NCI-H1092 (cell line): ENCODE data around the gene PLA1A.
"Not testable (repeated sequence)": the region's sequence is repeated elsewhere in the genome, so short reads cannot be mapped to it uniquely, and the experiment has no call there.

Source experiments
- DNase-seq: peaks from one replicate; lab custom pipeline; 2025; lab: John Stamatoyannopoulos, UW

The PLA1A gene, protein sequence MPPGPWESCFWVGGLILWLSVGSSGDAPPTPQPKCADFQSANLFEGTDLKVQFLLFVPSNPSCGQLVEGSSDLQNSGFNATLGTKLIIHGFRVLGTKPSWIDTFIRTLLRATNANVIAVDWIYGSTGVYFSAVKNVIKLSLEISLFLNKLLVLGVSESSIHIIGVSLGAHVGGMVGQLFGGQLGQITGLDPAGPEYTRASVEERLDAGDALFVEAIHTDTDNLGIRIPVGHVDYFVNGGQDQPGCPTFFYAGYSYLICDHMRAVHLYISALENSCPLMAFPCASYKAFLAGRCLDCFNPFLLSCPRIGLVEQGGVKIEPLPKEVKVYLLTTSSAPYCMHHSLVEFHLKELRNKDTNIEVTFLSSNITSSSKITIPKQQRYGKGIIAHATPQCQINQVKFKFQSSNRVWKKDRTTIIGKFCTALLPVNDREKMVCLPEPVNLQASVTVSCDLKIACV

DNA sequence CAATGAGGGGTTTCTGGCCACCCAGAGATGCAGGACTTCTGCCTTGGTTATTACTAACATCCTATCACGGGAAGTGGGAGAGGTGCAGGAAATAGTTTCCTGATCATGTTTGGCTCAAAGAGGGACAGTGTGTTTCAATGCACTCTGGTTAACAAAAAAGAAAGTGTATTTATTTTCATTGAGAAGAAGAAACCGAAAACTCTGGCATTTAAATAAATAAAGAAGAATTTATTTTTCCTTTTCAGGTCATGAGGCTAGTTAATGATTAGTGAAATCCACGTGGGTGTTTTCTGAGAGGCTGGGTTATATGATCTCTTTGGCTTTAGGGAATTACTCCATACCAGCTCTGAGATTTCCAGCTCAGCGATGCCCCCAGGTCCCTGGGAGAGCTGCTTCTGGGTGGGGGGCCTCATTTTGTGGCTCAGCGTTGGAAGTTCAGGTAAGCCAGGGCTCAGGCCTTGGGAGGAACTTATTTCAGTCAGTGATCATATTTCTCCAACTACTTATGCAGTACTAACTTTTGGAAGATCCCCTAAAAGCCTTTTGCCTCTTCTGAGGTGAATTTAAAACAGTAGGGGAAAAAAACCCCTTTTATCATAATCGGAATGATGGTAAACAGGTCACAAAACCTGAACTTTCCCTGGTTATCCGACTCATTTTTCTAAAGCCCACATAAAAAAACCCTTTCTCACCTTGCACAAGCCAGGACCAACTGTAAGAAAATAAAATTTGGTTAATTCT lies at the start of gene PLA1A:
Gene PLA1A, plus strand, starts transcription at position 338 of the 741 bp plus-strand sequence. Its CDS starts 29 bp downstream, at position 367.
- DNase-seq = no peak

DNA sequence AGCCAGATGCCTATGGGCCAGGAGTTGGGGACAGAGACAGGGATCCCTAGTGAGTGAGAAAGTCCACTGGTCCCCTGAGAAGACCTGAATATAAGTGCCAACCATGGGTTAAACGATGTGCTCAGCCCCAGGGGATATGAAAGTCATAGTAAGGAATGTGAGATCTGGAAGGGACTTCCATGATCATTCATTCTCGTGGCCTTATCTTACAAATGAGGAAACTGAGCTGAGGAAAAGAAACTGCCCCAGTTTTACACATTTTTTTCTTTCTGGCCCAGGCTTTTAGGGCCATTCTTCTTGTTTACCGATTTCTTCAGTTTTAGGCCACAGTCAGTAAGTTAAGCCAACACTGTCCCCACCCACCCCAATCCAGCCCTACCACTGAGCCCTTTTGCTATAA lies 49.3 kb upstream of the PLA1A start:
- DNase-seq = no peak

DNA sequence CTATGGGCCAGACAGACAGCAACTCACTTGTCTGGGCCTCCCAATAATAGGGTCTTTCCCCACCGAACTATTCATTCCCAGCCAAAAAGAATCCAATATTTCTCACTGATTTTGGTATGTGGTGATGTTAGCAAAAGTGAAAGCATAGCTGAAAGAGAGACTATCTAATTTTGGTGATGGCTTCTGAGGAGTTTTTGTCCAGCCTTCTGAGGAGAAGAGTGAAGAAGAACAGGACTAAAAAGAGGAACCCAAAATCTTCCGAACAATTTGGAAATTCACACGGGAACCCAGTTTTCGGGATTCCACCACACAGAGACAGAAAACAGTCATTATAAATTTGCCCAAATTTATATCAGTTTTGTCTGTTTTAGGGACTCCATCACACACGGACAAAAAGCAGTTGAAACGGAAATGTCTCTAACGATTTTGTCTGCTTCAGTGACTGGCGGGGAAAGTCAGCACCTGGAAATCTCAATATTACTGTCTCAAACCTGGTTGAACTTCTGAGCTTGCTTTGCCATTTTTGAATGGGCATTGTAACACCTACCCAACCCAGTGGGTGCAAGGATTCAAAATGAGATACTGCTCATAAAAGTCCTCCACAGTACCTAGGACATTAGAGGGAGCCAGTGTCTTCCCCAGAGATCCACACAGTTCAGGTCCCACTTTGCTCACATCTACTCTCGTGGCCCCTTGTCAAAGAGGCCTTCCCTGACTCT lies 47.3 kb upstream of the PLA1A start:
- no peak for DNase-seq

DNA sequence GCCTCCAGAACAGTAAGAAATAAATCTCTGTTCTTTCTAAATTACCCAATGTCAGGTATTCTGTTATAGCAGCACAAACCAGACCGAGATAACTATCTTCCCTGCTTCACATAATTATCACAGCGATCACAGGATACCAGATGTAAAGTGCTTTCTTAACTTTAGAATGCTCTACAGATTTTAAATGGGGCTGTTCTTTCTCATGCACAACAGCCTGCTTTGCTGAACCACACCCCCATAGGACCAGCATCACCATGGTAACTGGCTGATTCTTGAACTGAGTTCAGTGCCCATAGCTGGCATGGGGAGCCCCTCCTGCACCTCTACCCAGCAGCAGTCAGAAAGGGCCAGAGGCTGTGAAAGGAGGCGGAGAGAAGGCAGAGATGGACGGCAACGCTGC lies 46.1 kb upstream of the PLA1A start:
- no peak for DNase-seq

DNA sequence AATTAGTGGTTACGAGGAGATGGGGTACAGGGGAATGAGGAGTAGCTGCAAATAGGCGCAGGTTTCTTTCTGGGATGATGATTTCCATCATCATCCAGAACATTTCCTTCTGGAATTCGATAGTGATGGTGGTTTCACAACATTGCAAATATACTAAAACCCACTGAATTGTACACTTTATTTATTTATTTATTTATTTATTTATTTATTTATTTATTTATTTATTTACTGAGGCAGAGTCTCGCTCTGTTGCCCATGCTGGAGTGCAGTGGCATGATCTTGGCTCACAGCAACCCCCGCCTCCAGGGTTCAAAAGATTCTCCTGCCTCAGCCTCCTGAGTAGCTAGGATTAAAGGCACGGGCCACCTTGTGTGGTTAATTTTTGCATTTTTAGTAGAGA lies 44.8 kb upstream of the PLA1A start:
- DNase-seq = not testable (repeated sequence)

DNA sequence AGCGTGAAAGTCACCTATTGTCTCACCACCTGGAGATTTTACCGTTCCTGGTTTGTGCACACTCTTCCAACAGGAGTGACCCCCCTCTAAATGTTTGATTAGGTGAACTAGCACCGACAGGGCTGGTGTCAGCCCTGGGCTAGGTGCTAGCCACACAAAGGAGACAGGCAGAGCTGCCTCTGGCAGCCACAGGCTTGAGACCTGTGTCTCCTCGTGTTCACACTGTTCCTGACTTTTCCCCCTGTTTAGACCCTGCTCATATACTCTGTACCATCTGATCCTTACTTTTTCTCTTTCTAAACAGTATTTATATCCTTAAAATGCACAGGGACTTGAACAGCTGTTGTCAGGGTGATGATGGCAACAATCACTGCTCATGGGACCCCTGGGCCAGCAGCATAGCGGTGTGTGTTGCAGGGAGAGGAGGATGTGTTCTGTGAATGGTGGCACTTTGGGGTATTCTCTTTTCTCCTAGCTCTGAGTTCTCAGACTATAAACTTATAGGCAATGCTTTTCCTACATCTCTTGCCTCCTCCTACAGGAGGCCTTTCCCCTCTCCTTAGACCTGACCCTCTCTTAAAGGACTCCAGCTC lies 43.8 kb upstream of the PLA1A start:
- DNase-seq = no peak

DNA sequence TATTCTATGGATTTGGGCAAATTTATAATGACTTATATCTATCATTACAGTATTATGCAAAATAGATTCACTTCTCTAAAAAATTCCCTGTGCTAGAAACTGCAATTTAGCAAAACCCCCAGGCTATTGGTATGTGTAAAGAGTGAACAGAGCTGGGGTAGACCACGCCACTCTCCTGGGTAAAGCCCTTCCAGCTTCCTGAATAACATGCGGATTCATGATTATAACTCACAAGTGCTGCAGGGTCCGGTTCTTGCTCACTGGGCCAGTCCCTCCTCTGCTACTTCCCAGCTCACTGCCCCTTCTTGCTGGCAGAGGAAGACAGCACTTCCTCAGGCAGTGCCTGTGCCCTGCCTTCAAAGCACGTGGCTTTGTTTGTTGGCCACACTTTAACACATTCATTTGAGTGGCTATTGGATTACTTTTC lies 42.4 kb upstream of the PLA1A start:
- no peak for DNase-seq

DNA sequence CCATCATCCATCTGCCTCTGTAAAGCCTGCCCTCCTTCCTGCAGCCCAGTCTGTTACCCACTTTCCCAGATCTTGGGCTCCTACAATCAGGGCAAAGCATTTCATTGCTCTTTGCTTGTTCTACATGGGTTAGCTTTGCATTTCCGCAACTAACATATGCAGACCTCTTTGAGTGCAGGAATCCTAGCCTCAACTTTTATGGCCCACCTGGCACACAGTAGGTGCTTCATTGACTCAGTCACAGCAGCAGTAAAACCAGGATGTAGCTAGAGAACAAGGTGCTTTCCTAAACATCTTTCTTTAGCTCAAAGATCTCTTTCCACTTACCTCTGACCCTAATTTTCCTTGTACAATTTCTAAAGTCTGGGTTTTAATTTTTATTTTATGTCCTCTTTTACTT lies 41.8 kb upstream of the PLA1A start:
- no peak for DNase-seq

DNA sequence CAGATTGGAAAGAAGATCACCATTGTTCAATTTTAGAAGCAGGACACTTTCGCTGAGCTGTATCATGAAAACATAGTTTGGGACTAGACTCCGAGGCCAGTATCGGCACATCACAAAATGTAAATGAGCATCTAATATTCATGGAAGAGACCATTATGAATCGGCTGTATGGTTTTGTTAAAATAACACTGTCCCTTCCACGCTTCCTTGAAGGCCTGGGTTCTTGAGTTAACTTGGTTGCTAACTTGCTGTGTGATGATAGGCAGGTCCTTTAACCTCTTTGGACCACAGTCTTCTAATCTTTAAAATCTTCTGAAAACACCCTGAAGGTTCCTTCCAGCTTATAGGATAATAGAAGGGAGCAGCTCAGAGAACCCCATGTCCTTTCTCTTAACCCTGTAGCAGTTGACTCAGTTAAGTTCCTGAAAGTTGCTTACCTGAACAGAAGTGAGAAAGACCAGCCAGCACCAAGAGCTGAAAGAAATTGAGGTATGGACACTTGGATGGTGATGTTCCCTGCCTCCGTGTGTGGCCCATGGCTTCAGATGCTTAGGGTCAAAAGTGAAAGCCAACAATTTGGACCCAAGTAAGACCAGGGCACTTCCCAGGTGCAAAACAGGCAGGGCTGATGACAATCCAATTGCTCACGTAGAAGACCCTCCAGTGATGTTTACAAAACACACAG lies 40.4 kb upstream of the PLA1A start:
- DNase-seq = no peak

DNA sequence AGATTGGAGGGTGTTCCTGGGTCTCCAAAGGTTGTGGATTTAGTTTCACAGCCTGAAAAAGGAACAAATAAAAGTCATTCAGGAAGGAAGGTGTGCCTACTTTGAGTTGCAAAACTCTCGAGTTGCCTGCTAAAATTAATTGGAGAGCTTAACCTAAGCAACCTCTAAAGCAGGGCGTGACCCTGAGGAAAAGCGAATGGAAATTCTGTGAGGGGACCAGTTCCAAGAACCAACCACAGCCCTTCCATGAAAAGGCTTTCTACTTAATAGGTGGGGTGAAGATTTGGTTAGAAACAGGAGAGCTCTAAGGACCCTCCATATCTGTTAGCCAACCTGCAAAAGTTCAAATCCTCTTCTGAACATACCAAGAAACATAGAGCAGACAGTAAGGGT lies 39.8 kb upstream of the PLA1A start:
- no peak for DNase-seq

DNA sequence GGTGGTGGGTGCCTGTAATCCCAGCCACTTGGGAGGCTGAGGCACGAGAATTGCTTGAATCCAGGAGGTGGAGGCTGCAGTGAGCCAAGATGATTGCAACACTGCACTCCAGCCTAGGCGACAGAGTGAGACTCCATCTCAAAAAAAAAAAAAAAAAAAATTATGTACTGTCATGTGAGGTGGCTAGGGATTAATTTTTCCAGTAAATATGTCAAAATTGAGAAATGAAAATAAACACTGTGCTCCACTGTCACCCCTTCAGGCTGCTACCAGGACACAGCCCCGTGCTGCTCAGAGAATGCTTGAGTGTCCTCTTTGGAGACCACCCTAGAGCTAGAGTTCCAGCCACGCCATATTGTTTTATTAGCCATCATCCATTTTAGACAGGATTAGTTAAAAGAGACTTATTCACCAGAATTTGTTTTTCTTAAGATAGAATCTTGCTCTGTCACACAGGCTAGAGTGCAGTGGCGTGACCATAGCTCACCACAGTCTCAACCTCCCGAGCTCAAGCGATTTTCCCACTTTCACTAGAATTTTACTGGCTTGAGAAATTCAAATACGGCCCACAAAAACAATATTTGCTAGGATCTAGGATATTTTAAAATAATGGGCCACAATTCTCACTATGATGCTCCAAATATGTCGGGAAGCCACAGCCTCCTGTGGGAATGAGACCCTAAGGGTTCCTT lies 38.9 kb upstream of the PLA1A start:
- DNase-seq = no peak

DNA sequence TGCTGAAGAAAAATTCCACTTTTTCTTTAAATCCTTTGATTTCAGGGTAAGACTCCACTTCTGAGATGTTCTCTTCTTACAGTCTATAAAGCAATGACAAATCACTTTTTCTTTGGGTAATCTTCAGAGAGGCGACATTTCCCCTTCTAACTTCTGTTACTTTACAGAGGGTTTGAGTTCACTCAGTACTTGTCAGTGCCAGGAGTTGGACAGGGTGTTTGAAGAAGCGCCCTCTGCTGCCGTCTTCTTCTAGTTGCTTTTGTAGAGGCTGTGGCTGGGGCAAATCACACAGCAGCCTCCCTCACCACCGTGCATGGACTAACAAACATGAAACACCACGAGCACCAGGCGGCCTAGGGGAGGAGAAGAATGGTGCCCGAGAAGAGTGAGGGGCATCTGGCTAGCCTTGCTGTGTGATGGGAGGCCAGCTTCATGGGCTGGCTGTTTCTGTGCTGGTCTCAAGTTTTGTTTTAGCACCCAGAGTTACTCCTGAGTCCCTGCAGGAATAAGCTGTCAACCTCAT lies 38.2 kb upstream of the PLA1A start, which contains the start of gene CD80:
Gene CD80, minus strand, starts transcription at position 174 of the 523 bp plus-strand sequence. CDS start 1,886 bp downstream, outside the sequence.
- DNase-seq = no peak

DNA sequence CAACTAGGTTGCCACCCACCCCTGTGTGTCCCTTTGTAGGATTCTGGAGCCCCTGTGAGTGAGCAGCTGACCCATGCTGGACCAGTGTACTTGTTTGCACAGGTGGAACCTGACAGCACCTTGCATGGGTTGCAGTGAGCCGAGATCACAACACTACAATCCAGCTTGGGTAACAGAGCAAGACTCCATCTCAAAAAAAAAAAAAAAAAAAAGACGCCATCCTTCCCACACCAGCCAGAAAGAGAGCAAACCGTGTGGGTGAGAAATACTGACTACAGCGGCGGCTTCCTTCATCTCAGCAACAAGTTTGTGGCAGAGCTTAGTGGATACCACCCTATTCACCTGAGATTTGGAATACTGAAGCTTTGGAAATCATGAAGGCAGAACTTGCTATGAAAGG lies 37.5 kb upstream of the PLA1A start:
- DNase-seq = no peak

DNA sequence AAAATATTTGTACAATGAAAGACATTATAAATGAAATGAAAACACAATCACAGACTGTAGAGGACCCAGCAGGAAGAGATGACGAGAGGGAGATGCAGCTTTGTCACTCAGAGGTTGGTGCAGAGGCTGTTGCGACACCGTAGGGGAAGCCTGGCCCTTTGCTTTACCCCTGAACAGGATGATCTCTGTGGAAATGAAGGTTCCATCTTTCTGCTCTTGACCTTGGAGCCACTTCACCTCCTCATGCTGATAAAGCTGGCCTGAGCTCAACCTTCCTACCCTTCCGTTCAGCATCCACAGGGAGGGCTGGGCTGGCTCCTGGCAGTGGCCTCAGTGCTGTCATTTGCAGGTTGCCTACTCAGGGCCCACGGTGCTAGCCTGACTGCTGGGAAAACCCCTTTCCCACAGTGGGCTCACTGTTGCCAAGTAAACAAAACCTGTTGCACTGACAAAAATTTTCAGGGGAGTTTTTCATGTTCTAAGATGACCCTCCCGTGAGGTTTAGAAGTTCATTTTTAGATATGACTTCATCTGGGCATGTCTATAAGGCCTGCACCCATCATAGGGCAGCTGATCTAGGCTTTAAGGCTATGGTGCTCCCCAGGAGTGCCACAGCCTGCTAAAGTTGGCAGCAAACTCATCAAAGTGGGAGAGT lies 35.3 kb upstream of the PLA1A start:
- no peak for DNase-seq

DNA sequence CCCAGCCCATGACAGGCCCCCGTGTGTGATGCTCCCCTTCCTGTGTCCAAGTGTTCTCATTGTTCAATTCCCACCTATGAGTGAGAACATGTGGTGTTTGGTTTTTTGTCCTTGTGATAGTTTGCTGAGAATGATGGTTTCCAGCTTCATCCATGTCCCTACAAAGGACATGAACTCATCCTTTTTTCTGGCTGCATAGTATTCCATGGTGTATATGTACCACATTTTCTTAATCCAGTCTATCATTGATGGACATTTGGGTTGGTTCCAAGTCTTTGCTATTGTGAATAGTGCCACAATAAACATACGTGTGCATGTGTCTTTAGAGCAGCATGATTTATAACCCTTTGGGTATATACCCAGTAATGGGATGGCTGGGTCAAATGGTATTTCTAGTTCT lies 34.4 kb upstream of the PLA1A start:
- DNase-seq = not testable (repeated sequence)

DNA sequence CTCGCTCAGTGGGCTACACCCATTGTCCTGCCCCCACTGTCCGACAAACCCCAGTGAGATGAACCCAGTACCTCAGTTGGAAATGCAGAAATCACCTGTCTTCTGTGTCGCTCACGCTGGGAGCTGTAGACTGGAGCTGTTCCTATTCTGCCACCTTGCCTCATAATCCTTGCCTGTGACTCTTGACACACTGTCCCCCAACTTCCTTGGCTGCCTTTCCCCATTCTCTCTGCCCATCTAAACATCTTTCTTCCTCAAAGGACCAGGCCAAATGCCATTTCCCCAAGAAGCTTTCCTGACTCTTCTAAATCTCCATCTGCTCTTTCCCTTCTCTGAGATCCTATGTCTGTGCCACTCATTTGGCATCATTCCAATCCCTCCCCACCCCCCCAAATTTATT lies 28.5 kb upstream of the PLA1A start:
- no peak for DNase-seq

DNA sequence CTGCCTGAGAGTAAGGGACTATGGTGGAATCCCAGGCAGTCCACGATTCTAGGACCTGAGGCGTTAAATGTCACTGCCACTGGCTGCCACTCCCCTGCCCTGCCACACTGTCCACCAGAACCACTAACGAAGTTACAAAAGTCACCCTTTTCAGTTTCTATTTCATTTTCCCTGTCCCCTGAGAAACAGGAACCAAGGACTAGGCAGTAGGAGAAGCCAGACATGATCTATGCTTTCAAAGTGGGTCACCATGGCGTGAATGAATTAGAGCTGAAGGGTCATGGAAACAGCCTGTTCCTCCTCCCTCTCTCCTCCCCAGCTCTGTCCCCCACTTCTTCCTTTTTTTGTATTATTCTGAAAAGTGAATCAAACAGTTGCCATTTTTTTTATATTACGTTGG lies 27.5 kb upstream of the PLA1A start:
- no peak for DNase-seq

DNA sequence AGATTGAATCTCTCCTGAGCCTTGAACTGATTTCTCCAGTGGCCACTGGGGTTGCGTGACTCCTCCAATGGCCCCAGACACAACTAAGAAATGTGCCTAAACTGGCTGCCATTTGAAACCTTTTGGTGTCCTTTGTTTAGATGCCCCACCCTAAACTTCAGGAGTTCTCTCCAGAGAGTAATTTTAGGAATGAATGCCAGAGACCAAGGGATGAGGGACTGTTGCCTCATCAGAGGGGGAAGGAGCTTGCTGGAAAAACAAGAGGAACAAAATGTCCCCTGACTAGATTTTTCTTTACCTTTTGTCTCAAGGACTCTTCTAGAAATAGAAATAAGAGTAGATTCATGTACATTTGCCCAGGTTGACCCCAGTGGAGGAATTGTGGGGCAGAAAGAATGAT lies 26.5 kb upstream of the PLA1A start:
- DNase-seq = no peak

DNA sequence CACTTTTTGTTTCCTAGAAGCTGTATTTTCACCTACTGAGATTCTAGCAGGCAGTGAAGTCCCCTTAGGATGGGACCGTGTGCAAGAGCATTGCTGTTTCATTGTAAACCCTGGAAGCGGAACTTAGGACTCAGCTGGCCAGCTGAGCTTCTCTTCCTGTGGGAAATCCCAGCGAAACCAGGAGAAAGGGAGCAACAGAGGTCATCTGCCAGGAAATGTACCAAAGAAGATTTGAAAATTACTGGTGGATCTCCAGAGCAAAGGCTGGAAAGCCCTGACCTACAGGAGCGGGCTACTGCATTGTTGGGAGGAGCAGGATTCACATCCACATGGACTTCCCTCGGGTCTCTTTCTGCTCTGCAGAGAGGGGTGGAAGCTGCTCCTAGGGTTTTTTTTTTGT lies 26.0 kb upstream of the PLA1A start:
- DNase-seq = no peak

DNA sequence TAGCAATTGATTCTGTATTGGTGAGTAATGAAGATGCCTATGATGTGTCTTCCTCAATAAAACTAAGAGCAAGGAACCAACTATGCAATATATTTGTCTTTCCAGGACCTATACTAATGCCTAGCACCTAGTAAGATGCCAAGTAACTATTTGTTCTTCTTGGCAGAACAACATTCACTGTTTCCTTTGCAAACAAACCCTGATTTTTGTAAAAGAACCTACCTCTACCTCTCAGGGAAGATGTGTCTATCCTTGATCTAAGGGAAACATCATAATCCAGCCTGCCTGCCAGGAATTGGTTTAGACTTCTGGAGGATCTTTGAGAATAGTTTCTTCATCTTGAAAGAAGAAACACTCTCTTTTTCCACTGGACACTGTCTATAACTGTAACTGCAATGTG lies 22.2 kb upstream of the PLA1A start:
- no peak for DNase-seq
